Endothelial cell of hepatic sinusoid (primary cell): ENCODE data around the gene HSPA4.

Experiments used
- in situ Hi-C: cut with HindIII; loops from 2 replicates; pipeline ENCODE4 v1.10.0; 2017; ENCODE audit warnings: low sequenced_read_pairs

HSPA4 gene

GRCh38 chr5:133150909-133151544, 99.2 kb downstream of the HSPA4 start:
- in situ Hi-C loops: loop anchor here (5.0 kb wide), 1 partner anchor 61 kb away; no protein-coding TSS in a partner anchor

- in situ Hi-C loops: loop anchor here (5.0 kb wide), 1 partner anchor 58 kb away; no protein-coding TSS in a partner anchor
Measured at GRCh38 chr5:133154274-133155075, 102.7 kb downstream of the HSPA4 start.

- in situ Hi-C loops: no loop called here
Measured at GRCh38 chr5:133155326-133155969, 103.6 kb downstream of the HSPA4 start.
